Dermis microvascular lymphatic vessel endothelial cell (primary cell): Measurements from ENCODE around the gene UBA7. TPM values are rescaled to one million over a fixed set of nuclear protein-coding genes. Genes with fewer than 3 reads are reported as not detected.

ENCODE experiments used
- total RNA-seq: library from RNA; depleted of rRNA; stranded (reverse); fragments of >200 nt; gene quantifications from 2 replicates; pipeline ENCODE4 v1.2.1, GENCODE V29; 2014

Gene UBA7
- total RNA-seq, 1 donor from 2014 or later: 21.6 TPM

Other genes starting within 250 kb of the UBA7 start
- 108 and 118 TPM in 2 replicates for gene APEH, start 139.6 kb downstream of the UBA7 start, total RNA-seq
- 1.8 and 2.1 TPM in 2 replicates for gene MST1, start 124.5 kb downstream of the UBA7 start, total RNA-seq
- 18.4 and 28.6 TPM in 2 replicates for gene RNF123, start 124.4 kb downstream of the UBA7 start, total RNA-seq
- not detected in 2 replicates for gene AMIGO3, start 94.3 kb downstream of the UBA7 start, total RNA-seq
- 20.9 and 28.2 TPM in 2 replicates for gene GMPPB, start 90.0 kb downstream of the UBA7 start, total RNA-seq
- gene IP6K1, start 27.4 kb downstream of the UBA7 start, total RNA-seq: 41.1 and 60.8 TPM in 2 replicates
- gene CDHR4, start 14.1 kb downstream of the UBA7 start, total RNA-seq: not detected in 2 replicates
- 13.6 and 15.0 TPM in 2 replicates for gene INKA1, start 10.7 kb downstream of the UBA7 start, total RNA-seq
- gene TRAIP, start 42.6 kb upstream of the UBA7 start, total RNA-seq: 1.8 and 3.2 TPM in 2 replicates
- gene CAMKV, start 56.0 kb upstream of the UBA7 start, total RNA-seq: not detected in 2 replicates
- 0.13 TPM in 2 replicates for gene MST1R, start 89.9 kb upstream of the UBA7 start, total RNA-seq
- 6.5 and 10.0 TPM in 2 replicates for gene MON1A, start 115.9 kb upstream of the UBA7 start, total RNA-seq
- 21.4 and 32.1 TPM in 2 replicates for gene RBM6, start 126.2 kb upstream of the UBA7 start, total RNA-seq